DMS153 treated with DMSO at 0.1 percent for 48 hours (cell line): ENCODE measurements around the gene CENPX.

Source experiments
- DNase-seq: peaks from one replicate; lab custom pipeline; 2025; ENCODE audit not compliant: unreplicated experiment; lab: John Stamatoyannopoulos, UW

Gene CENPX

DNA sequence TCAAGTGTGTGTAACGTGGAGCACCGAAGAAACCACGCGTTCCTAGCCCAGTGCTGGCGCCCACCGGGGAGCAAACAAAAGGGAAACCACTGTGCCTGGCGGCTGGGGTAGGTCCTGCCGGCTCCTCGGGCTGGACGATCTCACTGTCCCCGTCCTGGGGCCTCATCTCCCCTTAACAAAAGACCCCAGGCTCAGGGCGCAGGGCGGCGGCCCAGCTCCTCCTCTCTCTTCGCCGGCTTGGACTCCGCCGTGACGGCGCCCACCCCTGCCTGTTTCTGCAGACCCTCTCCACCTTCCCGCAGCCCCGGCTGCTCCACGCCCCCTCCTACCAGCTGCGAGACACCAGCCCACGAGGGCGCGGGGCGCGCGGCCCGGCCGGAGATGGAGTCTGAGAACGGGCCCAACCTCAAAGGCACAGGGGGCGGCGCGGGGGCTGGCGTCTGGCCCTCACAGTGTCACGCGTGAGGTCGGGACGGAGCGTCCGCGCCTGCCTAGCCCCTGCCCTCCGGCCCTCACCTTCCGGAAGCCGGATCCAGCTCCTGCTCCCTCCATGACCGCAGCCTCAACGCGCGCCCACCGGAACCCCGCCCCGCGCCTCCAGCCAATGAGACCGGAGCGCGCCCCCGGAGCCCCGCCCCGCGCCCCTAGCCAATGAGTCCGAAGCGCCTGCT, at the start of gene CENPX:
Gene CENPX (minus strand): TSS at position 569 of the 671 bp plus-strand sequence. CDS start 17 bp downstream, at position 552.
- DNase-seq: no peak

DNA sequence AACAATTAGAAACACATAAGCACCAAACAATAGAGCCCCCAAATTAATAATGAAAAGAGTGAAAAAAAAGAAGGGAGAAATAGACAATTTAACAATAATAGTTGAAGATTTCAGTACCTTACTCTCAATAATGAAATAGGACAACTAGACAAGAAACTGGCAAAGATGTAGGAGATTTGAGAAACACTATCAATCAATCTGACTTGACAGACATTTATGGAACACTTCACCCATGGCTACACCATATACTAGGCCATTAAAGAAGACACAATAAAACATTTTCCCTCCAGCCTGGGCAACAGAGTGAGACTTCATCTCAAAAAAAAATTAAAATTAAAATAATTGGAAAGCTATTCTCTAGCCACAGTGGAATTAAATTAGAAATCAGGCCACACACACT, 47.9 kb upstream of the CENPX start:
- no peak for DNase-seq

DNA sequence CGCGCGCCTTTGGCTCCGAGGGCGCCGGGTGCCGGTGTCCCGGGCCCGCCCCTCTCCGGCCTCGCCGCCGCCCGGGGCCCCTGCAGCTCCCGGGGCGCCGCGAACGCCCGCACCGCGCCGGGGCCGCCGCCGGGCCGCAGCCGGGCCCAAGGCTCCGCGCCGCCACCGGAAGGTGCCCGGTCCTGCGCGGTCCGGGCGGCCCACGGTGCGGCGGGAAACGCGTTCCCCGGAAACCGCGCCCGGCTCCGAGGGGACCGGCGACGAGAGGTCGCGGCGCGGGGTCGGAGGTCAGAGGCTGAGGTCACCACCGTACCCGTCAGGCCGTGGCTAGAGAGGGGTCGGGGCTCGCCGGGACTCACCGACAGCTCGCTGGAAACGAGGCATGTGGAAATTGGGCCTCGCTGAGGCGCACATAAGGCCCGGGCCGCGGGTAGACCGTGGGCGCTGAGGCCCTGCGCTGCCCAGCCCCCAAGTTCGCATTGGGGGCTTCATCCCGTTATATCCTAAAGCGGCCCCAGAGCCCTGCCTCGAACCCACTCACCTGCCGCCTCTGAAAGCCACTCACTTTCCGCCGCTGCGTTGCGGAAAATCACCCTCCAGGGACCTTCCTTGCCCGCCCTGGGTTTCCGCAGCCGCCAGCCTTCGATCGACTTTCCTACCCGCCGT, 43.1 kb upstream of the CENPX start, which contains the start of gene DUS1L:
Gene DUS1L (minus strand): TSS at position 167 of the 666 bp plus-strand sequence. CDS start 745 bp downstream, outside the sequence.
- DNase-seq: no peak

DNA sequence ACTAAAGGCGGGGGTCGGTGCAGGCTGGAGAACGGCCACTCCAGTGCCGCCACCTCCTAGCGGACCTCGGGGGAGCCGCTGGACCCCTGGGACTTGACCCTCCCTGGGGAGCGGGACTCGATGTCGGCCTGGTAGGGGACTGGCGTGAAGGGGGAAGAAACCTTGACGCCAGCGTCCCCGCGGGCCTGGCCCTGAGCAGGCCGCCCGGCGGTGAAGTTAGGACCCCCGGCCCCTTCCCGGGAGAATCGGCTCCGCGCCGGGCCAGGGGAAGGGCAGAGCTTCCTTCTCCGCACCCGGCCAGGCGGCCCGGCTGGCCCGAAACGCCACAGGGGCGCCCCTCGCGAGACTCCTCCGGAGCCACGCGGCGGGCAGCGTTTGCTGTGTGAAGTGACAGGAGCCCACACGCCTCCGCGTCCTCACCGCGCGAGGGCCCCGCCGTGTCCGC, 42.5 kb upstream of the CENPX start:
- no peak for DNase-seq

DNA sequence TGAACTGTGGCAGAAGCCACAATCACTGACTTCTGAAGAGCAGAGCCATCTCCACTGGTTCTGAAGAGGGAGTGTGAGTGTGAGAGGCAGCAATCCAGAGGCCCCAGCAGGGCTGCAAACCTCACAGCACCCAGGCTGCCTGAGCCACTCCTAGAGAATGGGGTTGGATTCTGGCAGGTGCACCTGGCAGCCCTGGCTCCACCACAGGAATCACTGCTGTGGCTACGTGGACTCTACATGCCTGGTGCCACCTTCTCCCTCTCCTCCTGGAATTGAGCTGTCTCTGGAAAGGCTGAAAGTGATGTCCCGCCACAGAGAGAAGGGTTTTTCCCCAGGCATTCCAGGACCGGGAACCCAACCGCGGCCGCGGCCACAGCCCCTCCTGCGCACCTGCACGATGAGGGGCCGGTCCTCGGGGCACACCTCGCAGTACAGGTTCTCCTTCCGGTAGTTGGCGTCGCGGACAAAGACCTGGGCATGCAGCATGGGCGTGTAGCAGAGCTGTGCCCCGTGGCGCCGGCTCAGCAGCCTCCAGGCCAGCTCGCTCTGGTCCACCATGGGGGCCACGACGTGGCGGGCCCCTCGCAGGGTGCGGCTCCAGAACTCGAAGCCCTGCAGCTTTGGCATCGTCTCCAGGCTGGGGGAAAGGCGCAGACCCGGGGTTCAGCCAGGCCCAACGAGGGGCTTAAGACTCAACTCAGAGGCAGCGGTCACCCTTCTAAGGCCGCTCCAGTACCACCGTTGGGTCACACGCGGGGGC, 41.9 kb upstream of the CENPX start:
- peak; percentile 6 for DNase-seq

DNA sequence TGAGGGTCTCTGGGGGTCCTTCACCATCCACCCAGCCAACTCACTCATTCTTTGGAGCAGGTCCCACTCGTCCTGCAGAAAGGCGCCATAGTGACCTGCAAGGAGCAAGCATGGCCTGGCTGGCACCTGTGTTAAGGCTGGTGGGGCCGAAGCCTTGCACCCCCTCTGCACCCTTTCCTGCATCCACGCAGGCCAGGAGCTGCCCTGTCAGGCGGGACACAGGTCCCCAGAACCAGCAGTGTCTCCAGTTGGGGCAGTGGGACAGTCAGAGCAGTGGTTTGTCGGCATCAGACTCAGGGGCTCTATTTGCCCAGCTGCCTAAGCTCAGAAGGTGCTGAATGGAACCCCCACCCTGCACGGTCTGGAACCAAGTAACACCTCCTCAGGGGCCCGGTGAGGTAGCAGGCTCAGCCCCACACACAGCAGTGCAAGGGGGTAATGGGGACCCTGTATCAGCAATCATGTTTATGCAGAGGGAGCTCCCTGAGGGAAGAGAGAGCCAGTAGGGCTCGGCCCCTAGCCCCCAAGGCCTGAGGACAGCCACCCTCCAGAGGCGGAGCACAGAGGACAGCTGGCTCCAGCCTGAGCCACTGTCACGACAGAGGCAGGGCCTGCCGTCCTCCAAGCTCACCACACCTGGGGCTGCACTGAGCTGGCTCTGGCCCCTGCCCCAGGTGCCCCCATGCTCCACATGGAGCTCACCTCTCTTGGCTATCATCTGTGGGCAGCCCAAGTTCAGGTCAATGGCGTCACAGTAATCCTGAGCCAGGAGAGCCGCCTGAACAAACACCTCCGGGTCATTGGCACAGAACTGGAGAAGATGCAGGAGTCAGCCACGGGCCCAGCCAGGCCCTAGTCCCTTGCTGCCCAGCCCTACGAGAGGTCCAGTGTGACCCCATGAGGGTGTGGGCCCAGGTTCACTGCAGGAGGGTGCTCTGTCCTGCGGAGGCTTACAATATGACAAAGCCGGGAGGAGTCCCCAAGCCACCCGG, 41.0 kb upstream of the CENPX start:
- DNase-seq: no peak

DNA sequence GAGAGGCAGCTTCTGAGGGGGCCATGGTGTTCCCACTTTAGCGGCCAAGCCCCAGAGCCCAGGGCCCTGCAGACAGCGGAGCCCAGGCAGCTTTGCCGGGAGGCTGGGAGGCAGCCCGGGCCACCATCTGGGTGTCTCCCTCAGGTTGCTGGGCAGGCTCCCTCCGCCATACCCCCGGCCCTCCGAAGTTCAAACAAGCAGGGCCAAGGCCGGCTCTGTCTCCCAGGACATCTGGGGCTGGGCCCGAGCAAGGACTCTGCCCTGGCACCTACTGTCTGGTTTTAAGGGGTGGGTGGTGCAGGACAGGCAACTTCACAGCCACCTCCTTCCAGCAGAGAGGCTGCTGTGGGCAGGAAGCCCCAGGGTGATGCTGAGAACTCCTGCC, 40.3 kb upstream of the CENPX start:
- no peak for DNase-seq

DNA sequence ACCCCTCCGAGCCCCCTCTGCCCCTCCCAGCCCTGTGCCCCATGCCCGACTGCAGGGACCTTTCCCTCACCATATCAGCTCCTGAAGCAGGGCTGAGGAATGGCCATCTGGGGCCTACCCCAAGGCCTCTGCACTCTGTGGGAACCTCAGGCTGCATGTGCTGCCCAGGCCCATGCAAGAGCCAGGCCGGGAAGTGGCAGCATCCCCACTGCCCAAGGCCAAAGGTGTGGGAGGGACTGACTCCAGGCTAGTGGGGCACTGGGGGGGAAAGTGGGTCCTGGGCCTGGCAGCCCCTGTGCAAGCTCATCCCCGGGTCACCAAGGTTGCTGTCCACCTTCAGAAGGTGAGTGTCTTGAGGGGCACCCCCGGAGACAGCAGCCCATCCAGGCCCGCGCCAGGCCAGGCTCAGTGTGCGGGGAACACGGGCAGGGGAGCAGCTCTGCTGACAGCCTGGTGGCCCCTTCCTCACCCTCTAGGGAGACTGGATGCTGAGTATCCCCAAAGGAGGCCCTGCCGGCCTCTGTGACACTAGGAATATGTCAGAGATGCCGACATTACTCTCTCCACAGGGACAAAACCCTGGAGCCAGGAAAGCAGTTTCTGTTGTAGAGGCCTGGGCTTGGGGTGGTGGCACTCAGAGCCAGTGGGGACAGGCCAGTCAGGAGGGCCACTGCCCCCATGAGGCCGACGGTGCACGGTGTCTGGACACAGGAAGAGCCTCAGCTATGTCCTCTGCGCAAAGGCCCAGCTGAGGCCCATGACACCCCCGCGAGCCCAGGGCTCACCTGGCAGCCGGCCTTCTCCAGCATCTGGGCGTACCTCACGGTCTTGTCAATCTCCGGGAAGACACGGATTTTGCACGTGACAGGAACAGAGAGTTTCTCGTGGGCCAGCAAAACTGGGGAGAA, 39.7 kb upstream of the CENPX start:
- no peak for DNase-seq

DNA sequence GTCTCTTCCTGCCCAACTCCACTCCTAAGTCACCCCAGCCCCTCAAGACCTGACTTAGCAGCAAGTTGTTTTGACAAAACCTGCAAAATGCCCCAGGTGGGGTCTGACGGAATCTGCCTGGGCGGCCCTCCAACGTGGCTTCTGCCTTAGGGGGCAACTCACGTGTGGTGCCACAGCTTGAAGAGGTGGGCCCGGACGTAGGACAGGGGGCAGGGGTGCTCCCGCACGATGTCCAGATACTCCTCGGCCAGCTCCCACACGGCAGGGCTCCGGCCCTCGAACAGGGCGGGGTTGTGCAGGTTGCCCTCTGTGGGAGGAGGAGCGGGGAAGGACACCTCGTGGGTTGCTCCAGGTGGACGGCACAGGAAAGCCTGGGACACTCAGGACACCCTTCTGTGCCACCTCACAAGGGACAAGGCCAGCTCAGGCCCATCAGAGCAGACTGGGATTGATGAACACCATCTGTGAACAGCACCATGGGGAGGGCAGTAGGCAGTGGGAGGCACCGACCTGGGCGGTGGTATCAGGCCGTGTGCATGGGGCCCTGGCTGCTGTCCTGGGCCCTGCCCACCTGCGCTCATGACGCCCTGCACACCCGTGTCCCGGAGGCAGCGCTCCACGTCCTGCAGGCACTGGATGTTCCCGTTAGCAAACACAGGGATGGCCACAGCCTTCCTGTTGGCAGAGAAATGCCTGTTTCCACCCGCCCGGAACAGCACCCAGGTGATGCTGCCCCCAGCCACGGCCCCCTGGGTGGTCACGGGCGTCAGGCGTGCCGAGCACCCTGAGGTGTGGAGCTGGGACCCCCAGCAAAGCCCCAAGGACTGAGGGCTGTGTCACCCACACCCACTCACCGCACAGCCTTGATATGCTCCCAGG, 38.6 kb upstream of the CENPX start:
- no peak for DNase-seq

DNA sequence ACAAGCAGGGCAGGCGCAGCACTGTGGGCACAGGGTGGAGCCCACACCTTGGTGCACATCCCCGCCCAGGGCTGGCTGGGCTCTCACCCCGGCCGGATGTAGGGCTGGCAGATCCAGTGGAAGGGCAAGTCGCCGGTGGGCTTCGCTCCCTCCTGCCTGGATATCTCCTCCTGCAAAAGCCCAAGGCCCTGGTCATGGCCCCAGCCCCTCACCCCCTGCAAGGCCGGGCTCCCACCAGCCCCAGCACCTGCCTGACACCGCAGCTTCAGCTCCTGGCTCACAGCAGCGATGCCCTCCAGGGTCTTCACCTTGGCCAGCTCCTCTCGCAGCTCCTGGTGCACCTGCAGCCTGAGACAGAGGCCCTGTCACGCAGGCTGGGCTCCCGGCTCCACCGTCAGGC, 37.9 kb upstream of the CENPX start:
- no peak for DNase-seq

DNA sequence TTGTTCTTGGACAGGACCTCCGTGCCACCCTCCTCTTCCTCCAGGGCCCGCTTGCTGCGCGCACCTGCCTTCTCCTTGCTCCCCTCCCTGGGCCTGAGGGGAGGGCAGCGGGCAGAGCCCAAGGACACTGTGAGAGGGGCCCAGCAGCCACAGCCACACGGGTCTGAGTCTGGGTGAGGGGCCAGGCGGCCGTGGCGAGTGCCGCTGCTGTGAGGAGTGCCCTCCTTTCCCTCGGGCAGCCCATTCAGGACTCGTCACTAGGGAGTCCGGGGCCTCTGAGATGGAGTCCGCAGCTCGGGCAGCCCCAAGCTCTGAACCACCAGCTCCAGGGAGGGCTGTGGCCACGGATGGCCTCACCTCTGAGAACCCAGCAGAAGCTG, 37.3 kb upstream of the CENPX start:
- no peak for DNase-seq

DNA sequence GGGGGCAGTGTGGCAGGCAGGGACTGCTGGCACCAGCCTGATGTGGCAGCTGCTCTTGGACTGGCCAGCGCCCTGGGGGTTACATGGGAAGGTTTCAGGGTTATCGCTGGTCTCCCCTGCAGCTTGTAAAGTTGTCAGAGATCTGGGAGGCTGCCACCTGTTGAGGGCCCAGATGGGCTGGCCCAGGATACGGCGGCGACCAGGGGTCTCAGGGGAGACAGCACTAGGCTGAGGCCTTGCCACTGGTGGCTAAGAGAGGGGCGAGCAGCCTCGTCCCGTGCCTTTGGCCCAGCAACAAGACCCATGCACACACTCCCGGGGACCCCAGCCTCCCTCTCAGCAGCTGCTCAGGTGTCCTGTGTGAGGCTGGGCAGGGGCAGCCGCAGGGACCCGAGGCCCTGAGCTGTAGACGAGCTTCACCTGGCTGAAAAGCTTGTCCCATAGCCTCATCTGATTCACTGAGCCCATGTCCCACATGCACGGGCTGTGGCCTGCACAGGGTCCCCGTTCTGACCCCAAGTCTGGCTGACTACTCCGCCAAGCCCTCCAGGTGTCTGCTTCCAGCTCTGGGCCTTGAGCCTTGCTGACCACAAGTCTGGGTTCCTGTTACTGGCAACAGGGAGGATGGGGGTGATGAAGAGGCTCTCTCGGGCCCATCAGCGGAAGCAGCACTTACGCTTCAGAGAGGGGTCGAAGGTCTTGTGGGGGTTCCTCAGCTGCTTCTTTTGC, 36.8 kb upstream of the CENPX start:
- no peak for DNase-seq

DNA sequence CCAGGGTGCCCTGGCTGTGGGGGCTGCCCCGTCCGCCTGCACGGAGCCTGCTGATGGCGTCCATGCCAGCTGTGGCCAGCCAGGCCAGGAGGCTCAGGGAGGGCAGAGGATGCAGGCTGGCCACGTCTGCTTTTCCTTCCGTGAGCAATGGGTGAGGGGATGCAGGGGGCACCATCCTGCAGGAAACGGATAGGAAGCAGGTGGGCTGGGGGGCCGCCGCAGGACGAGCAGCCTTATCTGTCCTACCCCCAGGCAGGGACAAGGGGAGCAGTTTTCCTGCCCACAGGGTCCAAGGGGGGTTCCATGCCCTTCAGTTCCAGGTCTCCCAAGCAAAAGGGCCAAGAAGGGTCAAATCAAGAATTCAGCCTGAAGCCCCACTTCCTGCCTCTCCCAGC, 36.2 kb upstream of the CENPX start:
- no peak for DNase-seq

DNA sequence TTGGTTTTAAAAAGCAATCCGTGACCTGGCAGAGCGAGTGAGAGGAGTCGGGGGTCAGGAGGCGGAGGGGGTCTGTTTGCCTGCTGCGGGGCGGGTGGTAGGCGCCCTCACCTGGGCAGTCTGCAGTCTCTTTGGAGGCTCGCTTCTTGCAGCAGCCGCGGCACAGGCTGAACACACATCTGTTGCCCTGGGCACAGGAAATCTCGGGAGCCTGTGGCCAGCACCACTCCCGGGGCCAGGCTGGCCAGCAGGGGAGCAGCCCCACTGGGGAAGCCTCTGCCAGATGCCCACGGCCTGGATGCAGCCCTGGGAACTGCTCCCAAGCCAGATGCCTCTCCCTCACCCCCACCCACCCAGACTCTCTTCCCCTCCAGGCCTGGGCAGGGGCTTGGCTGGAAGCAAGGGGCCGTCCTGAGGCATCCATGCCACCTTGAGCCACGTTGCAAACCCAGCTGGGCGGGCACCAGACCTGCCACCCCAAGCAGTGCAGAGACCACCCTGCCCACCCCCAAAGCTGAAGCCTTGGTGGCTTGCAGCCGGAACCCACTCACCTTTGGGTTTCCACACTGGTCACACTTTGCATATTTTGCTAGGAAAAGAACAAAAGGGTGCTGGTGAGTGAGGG, 35.7 kb upstream of the CENPX start:
- DNase-seq: no peak

DNA sequence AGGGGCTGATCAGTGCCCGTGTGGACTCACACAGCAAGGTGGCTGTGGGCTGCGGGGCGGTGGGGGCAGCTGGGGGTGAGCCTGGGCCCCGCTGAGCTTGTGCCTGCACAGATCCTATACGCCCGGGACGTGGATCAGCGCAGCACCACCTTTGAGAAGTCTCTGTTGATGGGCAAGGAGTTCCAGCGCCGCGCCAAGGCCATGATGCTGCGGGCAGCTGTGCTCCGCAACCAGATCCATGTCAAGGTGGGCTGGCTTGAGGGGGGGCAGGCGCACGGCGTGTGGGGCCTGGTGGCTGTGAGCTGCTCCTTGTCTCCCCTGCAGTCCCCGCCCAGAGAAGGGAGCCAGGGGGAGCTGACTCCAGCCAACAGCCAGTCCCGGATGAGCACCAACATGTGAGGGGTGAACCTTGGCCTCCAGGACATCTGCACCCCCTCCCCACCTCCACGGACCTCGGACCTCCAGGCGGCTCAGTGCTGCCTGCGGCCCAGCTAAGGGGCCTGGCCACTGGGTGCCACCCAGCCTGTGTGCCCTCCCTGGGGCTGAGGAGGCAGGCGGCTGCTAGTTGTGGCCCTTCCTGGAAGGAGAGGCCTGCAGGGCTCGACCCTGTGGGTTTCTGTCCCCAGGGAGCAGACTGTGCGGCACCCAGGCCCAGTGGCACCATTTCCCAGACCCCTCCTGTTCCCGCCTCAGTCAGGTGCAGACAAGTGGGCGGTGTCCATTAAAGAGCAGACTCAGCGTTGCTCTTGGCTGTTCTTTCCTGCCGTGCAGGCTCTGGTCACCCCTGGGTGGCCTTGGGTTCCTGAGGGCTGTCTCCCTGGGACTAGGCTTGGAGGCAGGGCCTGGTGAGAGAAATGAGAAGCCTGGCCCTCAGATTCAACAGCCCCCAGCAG, 34.3 kb upstream of the CENPX start:
- no peak for DNase-seq

DNA sequence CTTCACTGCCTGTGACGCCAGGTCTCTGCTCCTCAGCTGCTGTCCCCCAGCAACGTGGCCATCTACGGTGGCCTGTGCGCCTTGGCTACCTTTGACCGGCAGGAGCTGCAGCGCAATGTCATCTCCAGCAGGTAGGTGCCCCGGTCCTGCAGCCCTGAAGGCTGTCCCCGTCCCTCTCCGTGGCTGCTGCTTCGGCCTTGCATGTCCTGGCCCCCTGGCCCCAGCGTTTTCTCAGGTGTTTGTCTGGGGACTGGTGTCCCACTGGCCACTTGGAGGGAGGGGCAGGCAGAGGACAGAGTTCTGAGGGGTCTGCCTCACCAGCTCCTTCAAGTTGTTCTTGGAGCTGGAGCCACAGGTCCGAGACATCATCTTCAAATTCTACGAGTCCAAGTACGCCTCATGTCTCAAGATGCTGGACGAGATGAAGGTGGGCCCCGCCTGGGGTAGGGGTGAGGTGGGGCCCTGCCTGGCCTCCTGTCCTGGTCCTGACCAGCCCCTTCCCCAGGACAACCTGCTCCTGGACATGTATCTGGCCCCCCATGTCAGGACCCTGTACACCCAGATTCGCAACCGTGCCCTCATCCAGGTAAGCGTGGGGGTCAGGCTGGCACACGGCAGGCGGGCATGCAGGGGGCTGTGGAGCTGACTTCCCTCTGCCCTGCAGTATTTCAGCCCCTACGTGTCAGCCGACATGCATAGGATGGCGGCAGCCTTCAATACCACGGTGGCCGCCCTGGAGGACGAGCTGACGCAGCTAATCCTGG, 33.5 kb upstream of the CENPX start:
- DNase-seq: no peak
